Loucy (cell line): ENCODE data around the gene CBLL2.

Experiments used
- CTCF ChIP-seq: fragments of 200-600 bp; sonication (generic); conservative IDR thresholded peaks from 2 replicates; pipeline ENCODE4 v1.5.1; 2014; ENCODE audit warnings: mild to moderate bottlenecking, antibody characterized with exemption, low read length
- EZH2phosphoT487 ChIP-seq: fragments of 200-600 bp; IDR thresholded peaks from 2 replicates; pipeline ENCODE4 v1.6.1; 2018; ENCODE audit warnings: antibody characterized with exemption, mild to moderate bottlenecking, moderate library complexity, borderline replicate concordance

DNA sequence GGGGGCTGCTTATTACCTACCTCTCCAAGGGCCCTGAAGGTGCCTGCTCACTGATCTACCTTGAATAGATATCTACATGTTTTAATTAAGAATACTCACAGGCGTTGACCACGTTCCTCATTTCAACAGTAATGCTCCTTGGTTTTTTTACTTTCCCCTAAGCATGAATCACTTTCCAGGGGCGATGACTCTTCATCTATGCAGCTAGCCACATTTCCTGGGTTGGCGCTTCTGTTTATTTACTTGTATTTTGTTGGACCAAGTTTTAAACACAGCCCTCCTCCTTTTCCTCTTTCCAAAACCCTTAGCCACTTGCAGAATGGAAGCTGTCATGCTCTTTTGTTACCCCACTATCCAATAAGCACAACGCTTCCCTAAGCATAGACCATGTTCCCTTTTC, 50.8 kb downstream of the CBLL2 start:
- TF ChIP-seq CTCF (no peak), EZH2phosphoT487 (no peak)
